HCEC 1CT (cell line): ENCODE results near the gene GTF2IRD1.
"Not testable (repeated sequence)": the region's sequence is repeated elsewhere in the genome, so short reads cannot be mapped to it uniquely, and the experiment has no call there.

Experiments used
- DNase-seq: peaks from one replicate; pipeline ENCODE4 v3.0.0-alpha.2; 2017

GTF2IRD1 gene

GRCh38 chr7:74495112-74496086, 41.7 kb downstream of the GTF2IRD1 start:
- DNase-seq = no peak

DNA sequence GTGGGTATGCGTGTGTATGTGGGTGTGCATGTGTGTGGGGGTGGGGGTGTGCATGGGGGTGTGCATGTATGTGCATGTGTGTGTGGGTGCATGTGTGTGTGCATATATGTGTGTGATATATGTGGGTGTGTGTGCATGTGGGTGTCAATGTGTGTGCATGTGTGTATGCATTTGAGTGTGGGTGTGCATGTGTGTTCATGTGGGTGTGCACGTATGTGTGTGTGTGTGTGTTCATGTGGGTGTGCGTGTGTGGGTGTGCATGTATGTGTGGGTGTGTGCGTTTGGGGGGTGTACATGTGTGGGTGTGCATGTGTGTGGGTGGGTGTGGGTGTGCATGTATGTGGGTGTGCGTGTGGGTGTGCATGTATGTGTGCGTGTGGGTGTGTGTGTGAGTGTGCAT, 42.6 kb downstream of the GTF2IRD1 start:
- DNase-seq = no peak

- DNase-seq = not testable (repeated sequence)
Measured at GRCh38 chr7:74496773-74497172, 43.1 kb downstream of the GTF2IRD1 start.

GRCh38 chr7:74498354-74498753, 44.6 kb downstream of the GTF2IRD1 start:
- DNase-seq = no peak

- no peak for DNase-seq
Measured at GRCh38 chr7:74498996-74499834, 45.5 kb downstream of the GTF2IRD1 start.

DNA sequence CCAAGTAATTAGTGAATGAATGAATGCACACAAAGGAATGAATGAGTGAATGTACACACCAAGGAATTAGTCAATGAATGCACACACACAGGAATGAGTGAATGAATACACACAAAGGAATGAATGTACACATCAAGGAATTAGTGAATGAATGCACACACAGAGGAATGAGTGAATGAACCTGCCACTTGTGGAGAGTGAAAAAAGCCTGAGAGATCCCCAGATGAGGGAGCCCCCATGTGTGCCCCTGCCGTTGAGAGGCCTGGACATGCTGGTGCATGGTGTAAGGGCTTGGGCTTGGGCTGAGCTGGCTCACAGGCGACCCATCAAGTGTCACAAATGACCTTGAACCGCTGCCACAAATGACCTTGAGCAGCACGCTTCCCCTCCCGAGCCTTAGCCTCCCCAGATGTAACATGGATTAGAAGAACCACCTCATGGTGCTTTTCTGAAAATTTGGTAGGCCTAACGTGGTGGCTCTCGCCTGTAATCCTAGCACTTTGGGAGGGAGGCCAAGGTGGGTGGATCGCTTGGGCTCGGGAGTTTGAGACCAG, 46.2 kb downstream of the GTF2IRD1 start:
- no peak for DNase-seq

GRCh38 chr7:74501298-74501697, 47.6 kb downstream of the GTF2IRD1 start:
- no peak for DNase-seq

- no peak for DNase-seq
Measured at GRCh38 chr7:74502216-74502891, 48.6 kb downstream of the GTF2IRD1 start.

- DNase-seq = no peak
Measured at GRCh38 chr7:74503061-74503460, 49.4 kb downstream of the GTF2IRD1 start.

- no peak for DNase-seq
Measured at GRCh38 chr7:74503943-74504342, 50.2 kb downstream of the GTF2IRD1 start.

DNA sequence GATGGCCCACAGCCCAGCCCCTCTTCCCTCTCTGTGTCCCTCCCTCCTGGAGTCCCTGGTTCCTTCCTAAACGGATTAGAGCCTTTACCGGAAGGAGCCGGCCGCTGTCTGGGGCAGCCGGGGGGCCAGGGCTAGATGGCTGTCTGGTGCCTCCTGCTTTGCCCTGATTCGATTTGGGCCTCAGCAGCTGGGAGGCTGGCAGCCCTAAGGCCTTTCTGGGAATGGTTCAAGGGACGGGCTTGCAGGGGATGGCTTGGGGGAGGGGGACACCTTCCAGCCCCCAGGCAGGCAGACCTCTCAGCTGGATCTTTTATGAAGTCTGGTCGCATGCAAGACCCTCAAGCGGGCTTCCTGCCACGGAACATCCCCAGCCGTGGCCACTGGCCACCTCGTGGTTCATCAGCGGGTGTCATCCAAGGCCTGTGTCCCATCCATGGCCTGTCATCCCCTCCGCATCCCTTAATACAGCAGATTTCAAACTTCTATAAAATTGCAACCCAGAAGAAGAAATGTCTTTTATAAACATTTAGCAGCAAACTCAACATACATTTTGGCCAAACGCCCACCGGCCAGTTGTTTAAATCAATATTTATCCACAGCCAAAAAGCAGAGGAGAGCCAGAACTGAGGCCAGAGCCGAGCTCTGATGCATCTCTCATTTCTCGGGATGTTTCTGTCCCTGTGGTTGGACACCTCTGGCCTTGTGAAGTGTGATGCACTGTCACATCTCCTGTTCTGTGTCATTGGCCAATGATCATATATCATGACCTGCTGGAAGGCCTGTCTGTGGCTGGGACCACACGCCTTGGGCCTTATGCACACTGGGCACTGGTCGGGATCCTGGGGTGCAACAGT, 52.0 kb downstream of the GTF2IRD1 start:
- DNase-seq = no peak

DNA sequence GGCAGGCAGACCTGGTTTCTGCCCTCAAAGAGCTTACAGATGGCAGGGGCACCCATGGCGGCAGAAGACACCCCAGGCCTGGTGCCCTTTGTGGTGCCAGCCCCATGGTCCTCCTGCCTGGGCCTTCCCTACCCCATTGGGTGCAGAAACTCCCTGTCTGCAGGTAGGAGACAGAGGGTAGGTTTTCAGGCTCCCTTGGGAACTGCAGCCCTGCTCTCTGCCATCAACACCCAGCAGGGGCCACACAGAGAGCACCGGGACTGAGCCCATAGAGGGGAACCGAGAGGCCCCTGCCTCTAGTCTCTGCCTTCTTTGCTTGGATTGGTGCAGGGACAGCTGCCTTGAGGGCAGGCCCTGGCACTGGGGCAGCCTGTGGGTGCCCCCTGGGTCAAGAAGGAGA, 52.6 kb downstream of the GTF2IRD1 start:
- no peak for DNase-seq

DNA sequence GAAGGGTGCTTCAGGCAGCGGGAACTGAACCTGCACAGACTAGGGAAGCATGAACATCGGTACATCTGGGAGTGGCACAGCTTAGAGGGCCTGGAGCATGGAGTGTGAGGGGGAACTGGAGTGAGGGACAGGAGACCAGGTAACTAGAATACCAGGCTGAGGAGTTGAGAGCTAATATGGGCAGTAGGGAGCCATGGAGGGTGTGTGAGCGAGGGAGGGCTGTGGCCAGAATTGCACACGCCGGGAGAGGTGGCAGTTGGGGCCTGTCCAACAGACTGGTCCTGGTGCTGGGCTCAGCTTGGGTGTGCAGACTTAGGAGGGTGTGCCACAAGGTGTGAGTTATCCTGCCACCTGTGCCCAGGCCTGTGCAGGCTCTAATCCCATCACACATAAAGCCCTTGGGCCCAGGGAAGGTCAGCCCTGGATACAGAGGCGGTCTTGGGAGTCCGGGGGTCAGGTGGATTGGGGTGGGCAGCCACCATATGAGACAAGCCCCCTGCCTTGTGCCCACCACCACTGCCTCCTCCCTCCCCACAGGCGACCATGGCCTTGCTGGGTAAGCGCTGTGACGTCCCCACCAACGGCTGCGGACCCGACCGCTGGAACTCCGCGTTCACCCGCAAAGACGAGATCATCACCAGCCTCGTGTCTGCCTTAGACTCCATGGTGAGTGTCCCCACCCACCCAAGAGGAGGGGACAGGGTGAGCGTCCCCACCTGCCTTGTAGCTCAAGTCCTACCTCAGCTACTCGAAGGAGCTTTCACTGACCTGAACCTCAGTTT, 54.0 kb downstream of the GTF2IRD1 start:
- DNase-seq = no peak

- DNase-seq = not testable (repeated sequence)
Measured at GRCh38 chr7:74509453-74509852, 55.7 kb downstream of the GTF2IRD1 start.

DNA sequence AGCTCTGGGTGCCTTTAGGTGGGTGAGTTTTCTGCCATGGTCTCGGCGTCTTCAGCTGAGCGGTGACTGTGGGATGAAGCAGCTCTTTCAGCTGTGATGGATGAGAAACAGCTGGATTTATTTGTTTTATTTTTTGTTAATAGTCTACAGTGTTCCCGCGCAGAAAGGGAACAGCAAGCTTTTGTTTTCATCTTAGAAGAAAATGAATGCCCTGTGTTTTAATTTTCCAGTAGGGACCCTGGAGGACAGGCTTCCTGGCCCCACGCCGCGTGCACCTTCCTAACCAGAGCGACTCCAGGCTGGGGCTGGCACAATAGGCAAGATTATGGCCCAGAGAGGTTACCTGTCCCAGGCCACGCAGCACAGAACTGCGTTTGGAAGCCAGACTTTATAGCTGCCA, 57.6 kb downstream of the GTF2IRD1 start:
- DNase-seq = no peak

GRCh38 chr7:74512762-74513161, 59.1 kb downstream of the GTF2IRD1 start:
- DNase-seq = no peak

GRCh38 chr7:74514131-74514591, 60.5 kb downstream of the GTF2IRD1 start:
- DNase-seq = no peak

- no peak for DNase-seq
Measured at GRCh38 chr7:74515276-74515675, 61.6 kb downstream of the GTF2IRD1 start.

GRCh38 chr7:74516214-74516613, 62.5 kb downstream of the GTF2IRD1 start:
- DNase-seq = no peak

DNA sequence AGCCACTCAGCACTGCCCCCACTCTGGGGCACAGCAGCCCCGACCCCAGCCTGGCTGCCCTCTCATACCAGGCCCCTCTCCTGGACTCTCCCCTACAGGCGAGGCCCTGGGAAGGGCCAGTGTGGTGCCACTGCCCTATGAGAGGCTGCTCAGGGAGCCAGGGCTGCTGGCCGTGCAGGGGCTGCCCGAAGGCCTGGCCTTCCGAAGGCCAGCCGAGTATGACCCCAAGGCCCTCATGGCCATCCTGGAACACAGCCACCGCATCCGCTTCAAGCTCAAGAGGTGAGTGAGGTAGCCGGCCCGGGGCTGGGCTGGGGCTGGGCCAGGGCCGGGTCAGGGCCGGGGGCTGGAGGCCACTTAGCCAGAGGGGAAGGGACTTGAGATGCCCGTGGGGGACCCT, 64.3 kb downstream of the GTF2IRD1 start:
- no peak for DNase-seq

GRCh38 chr7:74518654-74519053, 64.9 kb downstream of the GTF2IRD1 start:
- no peak for DNase-seq
